WTC11 (cell line): ENCODE results near the gene CACNB4. TPM values are rescaled to one million over a fixed set of nuclear protein-coding genes. Genes with fewer than 3 reads are reported as not detected.

Experiments used
- ATAC-seq: fragments of 200-7000 bp; cut with Tn5 transposase; 2 replicates; pipeline ENCODE4 v1.10.0; 2021; ENCODE audit warnings: mild to moderate bottlenecking, moderate library complexity
- CTCF ChIA-PET: fragments of 300-600 bp; sonication (Branson Sonifier 250); formaldehyde crosslinking; loops from one replicate; lab custom pipeline; 2021; ENCODE audit warnings: antibody characterized with exemption; lab: Charles Lee
- POLR2A ChIA-PET: fragments of 350-600 bp; sonication (Branson Sonifier 250); formaldehyde crosslinking; loops from one replicate; lab custom pipeline; 2021; ENCODE audit warnings: antibody characterized with exemption; lab: Charles Lee
- DNase-seq: peaks from one replicate; pipeline ENCODE4 v3.0.0; 2021; ENCODE audit warnings: low spot score
- H3K27ac Mint-ChIP-seq: 2 replicates; pipeline ENCODE4 v1.8.0; 2021; ENCODE audit warnings: mixed read lengths
- H3K27me3 Mint-ChIP-seq: 2 replicates; pipeline ENCODE4 v1.8.0; 2021; ENCODE audit warnings: low read depth, mild to moderate bottlenecking, moderate library complexity, mixed read lengths
- H3K36me3 Mint-ChIP-seq: 2 replicates; pipeline ENCODE4 v1.8.0; 2021; ENCODE audit warnings: mixed read lengths
- H3K4me1 Mint-ChIP-seq: 2 replicates; pipeline ENCODE4 v1.8.0; 2022; ENCODE audit warnings: mixed read lengths
- H3K4me3 Mint-ChIP-seq: 2 replicates; pipeline ENCODE4 v1.8.0; 2021; ENCODE audit warnings: mild to moderate bottlenecking, moderate library complexity, mixed read lengths
- H3K9me3 Mint-ChIP-seq: 2 replicates; pipeline ENCODE4 v1.8.0; 2021; ENCODE audit warnings: mixed read lengths
- CBFB ChIP-seq: sonication (generic); formaldehyde crosslinking; IDR thresholded peaks from 2 replicates; pipeline ENCODE4 v1.8.1; 2022; ENCODE audit warnings: mild to moderate bottlenecking, low read depth, missing genetic modification reagents
- FOXJ3 ChIP-seq: sonication (generic); formaldehyde crosslinking; IDR thresholded peaks from 2 replicates; pipeline ENCODE4 v1.9.0; 2021; ENCODE audit warnings: missing genetic modification reagents, mild to moderate bottlenecking, borderline replicate concordance
- NFYB ChIP-seq: sonication (generic); formaldehyde crosslinking; conservative IDR thresholded peaks from 2 replicates; pipeline ENCODE4 v1.8.0; 2022; ENCODE audit warnings: low read depth, missing genetic modification reagents
- NR2C2 ChIP-seq: sonication (generic); formaldehyde crosslinking; IDR thresholded peaks from 2 replicates; pipeline ENCODE4 v1.8.0; 2022; ENCODE audit warnings: mild to moderate bottlenecking, missing genetic modification reagents
- NR3C1 ChIP-seq: sonication (generic); formaldehyde crosslinking; conservative IDR thresholded peaks from 2 replicates; pipeline ENCODE4 v1.8.1; 2023; ENCODE audit warnings: low read depth, mild to moderate bottlenecking, missing genetic modification reagents
- SOX15 ChIP-seq: fragments of 250-450 bp; sonication (Bioruptor Pico); IDR thresholded peaks from 2 replicates; pipeline ENCODE4 v1.9.0; 2021; ENCODE audit warnings: mild to moderate bottlenecking
- TP53 ChIP-seq: sonication (generic); formaldehyde crosslinking; IDR thresholded peaks from 2 replicates; pipeline ENCODE4 v1.8.1; 2023; ENCODE audit warnings: mild to moderate bottlenecking, missing genetic modification reagents
- ZNF416 ChIP-seq: fragments of 250-450 bp; sonication (Bioruptor Pico); IDR thresholded peaks from 2 replicates; pipeline ENCODE4 v1.9.0; 2021; ENCODE audit warnings: mild to moderate bottlenecking, inconsistent platforms
- total RNA-seq: library from RNA; stranded (reverse); gene quantifications from 3 replicates; pipeline ENCODE4 v1.2.3, GENCODE V29; 2021
- TF ChIP-seq, protein P1 (sequence below): sonication (generic); formaldehyde crosslinking; IDR thresholded peaks from 2 replicates; pipeline ENCODE4 v1.8.0; 2023; ENCODE audit warnings: missing genetic modification reagents
- TF ChIP-seq, protein P2 (sequence below): fragments of 250-450 bp; sonication (Bioruptor Pico); IDR thresholded peaks from 2 replicates; pipeline ENCODE4 v1.9.0; 2021; ENCODE audit warnings: moderate library complexity, mild to moderate bottlenecking, inconsistent platforms, borderline replicate concordance
- TF ChIP-seq, protein P3 (sequence below): sonication (generic); formaldehyde crosslinking; IDR thresholded peaks from 2 replicates; pipeline ENCODE4 v1.8.0; 2022; ENCODE audit warnings: mild to moderate bottlenecking, missing genetic modification reagents
- TF ChIP-seq, protein P4 (sequence below): sonication (generic); formaldehyde crosslinking; IDR thresholded peaks from 2 replicates; pipeline ENCODE4 v1.8.1; 2022; ENCODE audit warnings: missing genetic modification reagents, borderline replicate concordance
- TF ChIP-seq, protein P5 (sequence below): sonication (generic); formaldehyde crosslinking; IDR thresholded peaks from 2 replicates; pipeline ENCODE4 v1.8.1; 2023; ENCODE audit warnings: mild to moderate bottlenecking, missing genetic modification reagents, borderline replicate concordance
- TF ChIP-seq, protein P6 (sequence below): fragments of 200-600 bp; IDR thresholded peaks from 2 replicates; pipeline ENCODE4 v1.8.0; 2022; ENCODE audit warnings: antibody characterized with exemption
- TF ChIP-seq, protein P7 (sequence below): sonication (generic); formaldehyde crosslinking; IDR thresholded peaks from 2 replicates; pipeline ENCODE4 v1.8.1; 2022; ENCODE audit warnings: low read depth, missing genetic modification reagents, borderline replicate concordance
- TF ChIP-seq, protein P8 (sequence below): sonication (generic); formaldehyde crosslinking; IDR thresholded peaks from 2 replicates; pipeline ENCODE4 v1.8.1; 2022; ENCODE audit warnings: low read depth, mild to moderate bottlenecking, moderate library complexity, missing genetic modification reagents, borderline replicate concordance
- TF ChIP-seq, protein P9 (sequence below): fragments of 250-450 bp; sonication (Bioruptor Pico); IDR thresholded peaks from 2 replicates; pipeline ENCODE4 v1.9.0; 2021; ENCODE audit warnings: mild to moderate bottlenecking, borderline replicate concordance

CACNB4 gene
- total RNA-seq, 1 experiment from 2014 or later: 4.7 TPM

DNA sequence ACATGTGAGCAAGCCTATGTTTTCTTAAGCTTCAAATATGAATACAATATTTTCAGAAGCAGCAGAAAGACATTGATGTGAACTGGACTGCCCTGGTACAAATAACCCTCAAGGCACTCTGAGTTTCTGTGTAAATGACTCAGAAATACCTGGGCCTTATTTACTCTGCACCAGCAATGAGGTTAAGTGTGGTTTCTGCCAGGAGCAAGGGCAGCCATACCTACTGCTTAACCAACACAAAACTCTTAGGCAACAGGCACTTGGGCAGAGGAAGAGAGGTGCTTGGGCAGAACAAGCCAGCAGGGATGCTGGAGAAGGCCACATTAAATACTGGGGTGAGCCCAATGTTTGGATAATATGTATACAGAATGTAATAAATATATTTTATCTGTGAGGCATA lies 241.2 kb downstream of the CACNB4 start:
- Mint-ChIP-seq H3K9me3 (no peaks in the 10 kb centered on the region), H3K27ac (no peak overlapping the region), H3K4me3 (no peak overlapping the region), H3K4me1 (peaks cover 7% of the 10 kb centered on the region; the same call in 1 of the 2 replicates), H3K27me3 (no peaks in the 10 kb centered on the region), H3K36me3 (no peaks in the 10 kb centered on the region)
- CTCF ChIA-PET: no interaction called here
- DNase-seq: no peak
- ATAC-seq: no peak
- POLR2A ChIA-PET: no interaction called here
- no peak for TF ChIP-seq SOX15 (CRISPR knock-in tag)
- no peak for TF ChIP-seq NR3C1 (CRISPR knock-in tag)
- TF ChIP-seq, protein P1, sequence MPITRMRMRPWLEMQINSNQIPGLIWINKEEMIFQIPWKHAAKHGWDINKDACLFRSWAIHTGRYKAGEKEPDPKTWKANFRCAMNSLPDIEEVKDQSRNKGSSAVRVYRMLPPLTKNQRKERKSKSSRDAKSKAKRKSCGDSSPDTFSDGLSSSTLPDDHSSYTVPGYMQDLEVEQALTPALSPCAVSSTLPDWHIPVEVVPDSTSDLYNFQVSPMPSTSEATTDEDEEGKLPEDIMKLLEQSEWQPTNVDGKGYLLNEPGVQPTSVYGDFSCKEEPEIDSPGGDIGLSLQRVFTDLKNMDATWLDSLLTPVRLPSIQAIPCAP: no peak
- TF ChIP-seq, protein P2, sequence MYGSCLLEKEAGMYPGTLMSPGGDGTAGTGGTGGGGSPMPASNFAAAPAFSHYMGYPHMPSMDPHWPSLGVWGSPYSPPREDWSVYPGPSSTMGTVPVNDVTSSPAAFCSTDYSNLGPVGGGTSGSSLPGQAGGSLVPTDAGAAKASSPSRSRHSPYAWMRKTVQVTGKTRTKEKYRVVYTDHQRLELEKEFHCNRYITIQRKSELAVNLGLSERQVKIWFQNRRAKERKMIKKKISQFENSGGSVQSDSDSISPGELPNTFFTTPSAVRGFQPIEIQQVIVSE (CRISPR knock-in tag): no peak
- TF ChIP-seq, protein P3, sequence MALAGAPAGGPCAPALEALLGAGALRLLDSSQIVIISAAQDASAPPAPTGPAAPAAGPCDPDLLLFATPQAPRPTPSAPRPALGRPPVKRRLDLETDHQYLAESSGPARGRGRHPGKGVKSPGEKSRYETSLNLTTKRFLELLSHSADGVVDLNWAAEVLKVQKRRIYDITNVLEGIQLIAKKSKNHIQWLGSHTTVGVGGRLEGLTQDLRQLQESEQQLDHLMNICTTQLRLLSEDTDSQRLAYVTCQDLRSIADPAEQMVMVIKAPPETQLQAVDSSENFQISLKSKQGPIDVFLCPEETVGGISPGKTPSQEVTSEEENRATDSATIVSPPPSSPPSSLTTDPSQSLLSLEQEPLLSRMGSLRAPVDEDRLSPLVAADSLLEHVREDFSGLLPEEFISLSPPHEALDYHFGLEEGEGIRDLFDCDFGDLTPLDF (CRISPR knock-in tag): no peak
- TF ChIP-seq, protein P4, sequence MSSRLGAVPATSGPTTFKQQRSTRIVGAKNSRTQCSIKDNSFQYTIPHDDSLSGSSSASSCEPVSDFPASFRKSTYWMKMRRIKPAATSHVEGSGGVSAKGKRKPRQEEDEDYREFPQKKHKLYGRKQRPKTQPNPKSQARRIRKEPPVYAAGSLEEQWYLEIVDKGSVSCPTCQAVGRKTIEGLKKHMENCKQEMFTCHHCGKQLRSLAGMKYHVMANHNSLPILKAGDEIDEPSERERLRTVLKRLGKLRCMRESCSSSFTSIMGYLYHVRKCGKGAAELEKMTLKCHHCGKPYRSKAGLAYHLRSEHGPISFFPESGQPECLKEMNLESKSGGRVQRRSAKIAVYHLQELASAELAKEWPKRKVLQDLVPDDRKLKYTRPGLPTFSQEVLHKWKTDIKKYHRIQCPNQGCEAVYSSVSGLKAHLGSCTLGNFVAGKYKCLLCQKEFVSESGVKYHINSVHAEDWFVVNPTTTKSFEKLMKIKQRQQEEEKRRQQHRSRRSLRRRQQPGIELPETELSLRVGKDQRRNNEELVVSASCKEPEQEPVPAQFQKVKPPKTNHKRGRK (CRISPR knock-in tag): no peak

DNA sequence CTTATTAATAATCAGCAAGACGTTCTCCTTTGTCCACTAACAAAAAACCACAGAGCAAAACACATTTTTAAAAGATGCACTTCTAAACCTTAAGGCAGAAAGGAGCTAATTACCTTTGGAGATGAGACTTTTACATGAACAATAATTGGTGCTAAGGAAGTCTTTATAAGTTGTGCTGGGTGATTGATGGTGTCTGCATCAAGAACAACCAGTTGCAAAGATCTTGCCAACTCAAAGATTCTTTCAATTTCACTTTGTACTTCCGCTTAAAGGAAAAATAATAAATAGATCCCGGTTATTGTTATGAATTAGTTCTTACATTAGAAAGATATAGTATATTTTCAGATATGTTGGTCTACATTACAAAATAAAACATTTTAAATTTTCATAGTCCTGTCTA lies 243.7 kb downstream of the CACNB4 start:
- CTCF ChIA-PET: no interaction called here
- POLR2A ChIA-PET: no interaction called here
- no peak overlapping the region for H3K4me3 Mint-ChIP-seq
- H3K27me3 Mint-ChIP-seq: no peaks in the 10 kb centered on the region
- ATAC-seq (no peak), DNase-seq (no peak)
- 0 out of 2 replicates have a peak, but pooled peaks cover 5% of the 10 kb centered on the region for H3K4me1 Mint-ChIP-seq
- H3K27ac Mint-ChIP-seq: no peak overlapping the region
- H3K9me3 Mint-ChIP-seq: no peaks in the 10 kb centered on the region
- H3K36me3 Mint-ChIP-seq: no peaks in the 10 kb centered on the region
- TF ChIP-seq FOXJ3 (CRISPR knock-in tag) (no peak), NFYB (CRISPR knock-in tag) (no peak), TP53 (CRISPR knock-in tag) (no peak), NR2C2 (CRISPR knock-in tag) (no peak), ZNF416 (CRISPR knock-in tag) (no peak), CBFB (CRISPR knock-in tag) (no peak)
- TF ChIP-seq, protein P5, sequence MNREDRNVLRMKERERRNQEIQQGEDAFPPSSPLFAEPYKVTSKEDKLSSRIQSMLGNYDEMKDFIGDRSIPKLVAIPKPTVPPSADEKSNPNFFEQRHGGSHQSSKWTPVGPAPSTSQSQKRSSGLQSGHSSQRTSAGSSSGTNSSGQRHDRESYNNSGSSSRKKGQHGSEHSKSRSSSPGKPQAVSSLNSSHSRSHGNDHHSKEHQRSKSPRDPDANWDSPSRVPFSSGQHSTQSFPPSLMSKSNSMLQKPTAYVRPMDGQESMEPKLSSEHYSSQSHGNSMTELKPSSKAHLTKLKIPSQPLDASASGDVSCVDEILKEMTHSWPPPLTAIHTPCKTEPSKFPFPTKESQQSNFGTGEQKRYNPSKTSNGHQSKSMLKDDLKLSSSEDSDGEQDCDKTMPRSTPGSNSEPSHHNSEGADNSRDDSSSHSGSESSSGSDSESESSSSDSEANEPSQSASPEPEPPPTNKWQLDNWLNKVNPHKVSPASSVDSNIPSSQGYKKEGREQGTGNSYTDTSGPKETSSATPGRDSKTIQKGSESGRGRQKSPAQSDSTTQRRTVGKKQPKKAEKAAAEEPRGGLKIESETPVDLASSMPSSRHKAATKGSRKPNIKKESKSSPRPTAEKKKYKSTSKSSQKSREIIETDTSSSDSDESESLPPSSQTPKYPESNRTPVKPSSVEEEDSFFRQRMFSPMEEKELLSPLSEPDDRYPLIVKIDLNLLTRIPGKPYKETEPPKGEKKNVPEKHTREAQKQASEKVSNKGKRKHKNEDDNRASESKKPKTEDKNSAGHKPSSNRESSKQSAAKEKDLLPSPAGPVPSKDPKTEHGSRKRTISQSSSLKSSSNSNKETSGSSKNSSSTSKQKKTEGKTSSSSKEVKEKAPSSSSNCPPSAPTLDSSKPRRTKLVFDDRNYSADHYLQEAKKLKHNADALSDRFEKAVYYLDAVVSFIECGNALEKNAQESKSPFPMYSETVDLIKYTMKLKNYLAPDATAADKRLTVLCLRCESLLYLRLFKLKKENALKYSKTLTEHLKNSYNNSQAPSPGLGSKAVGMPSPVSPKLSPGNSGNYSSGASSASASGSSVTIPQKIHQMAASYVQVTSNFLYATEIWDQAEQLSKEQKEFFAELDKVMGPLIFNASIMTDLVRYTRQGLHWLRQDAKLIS (CRISPR knock-in tag): no peak
- TF ChIP-seq, protein P6, sequence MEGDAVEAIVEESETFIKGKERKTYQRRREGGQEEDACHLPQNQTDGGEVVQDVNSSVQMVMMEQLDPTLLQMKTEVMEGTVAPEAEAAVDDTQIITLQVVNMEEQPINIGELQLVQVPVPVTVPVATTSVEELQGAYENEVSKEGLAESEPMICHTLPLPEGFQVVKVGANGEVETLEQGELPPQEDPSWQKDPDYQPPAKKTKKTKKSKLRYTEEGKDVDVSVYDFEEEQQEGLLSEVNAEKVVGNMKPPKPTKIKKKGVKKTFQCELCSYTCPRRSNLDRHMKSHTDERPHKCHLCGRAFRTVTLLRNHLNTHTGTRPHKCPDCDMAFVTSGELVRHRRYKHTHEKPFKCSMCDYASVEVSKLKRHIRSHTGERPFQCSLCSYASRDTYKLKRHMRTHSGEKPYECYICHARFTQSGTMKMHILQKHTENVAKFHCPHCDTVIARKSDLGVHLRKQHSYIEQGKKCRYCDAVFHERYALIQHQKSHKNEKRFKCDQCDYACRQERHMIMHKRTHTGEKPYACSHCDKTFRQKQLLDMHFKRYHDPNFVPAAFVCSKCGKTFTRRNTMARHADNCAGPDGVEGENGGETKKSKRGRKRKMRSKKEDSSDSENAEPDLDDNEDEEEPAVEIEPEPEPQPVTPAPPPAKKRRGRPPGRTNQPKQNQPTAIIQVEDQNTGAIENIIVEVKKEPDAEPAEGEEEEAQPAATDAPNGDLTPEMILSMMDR: no peak
- TF ChIP-seq, protein P7, sequence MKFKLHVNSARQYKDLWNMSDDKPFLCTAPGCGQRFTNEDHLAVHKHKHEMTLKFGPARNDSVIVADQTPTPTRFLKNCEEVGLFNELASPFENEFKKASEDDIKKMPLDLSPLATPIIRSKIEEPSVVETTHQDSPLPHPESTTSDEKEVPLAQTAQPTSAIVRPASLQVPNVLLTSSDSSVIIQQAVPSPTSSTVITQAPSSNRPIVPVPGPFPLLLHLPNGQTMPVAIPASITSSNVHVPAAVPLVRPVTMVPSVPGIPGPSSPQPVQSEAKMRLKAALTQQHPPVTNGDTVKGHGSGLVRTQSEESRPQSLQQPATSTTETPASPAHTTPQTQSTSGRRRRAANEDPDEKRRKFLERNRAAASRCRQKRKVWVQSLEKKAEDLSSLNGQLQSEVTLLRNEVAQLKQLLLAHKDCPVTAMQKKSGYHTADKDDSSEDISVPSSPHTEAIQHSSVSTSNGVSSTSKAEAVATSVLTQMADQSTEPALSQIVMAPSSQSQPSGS (CRISPR knock-in tag): no peak
- TF ChIP-seq, protein P8, sequence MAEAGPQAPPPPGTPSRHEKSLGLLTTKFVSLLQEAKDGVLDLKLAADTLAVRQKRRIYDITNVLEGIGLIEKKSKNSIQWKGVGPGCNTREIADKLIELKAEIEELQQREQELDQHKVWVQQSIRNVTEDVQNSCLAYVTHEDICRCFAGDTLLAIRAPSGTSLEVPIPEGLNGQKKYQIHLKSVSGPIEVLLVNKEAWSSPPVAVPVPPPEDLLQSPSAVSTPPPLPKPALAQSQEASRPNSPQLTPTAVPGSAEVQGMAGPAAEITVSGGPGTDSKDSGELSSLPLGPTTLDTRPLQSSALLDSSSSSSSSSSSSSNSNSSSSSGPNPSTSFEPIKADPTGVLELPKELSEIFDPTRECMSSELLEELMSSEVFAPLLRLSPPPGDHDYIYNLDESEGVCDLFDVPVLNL (CRISPR knock-in tag): no peak
- TF ChIP-seq, protein P9, sequence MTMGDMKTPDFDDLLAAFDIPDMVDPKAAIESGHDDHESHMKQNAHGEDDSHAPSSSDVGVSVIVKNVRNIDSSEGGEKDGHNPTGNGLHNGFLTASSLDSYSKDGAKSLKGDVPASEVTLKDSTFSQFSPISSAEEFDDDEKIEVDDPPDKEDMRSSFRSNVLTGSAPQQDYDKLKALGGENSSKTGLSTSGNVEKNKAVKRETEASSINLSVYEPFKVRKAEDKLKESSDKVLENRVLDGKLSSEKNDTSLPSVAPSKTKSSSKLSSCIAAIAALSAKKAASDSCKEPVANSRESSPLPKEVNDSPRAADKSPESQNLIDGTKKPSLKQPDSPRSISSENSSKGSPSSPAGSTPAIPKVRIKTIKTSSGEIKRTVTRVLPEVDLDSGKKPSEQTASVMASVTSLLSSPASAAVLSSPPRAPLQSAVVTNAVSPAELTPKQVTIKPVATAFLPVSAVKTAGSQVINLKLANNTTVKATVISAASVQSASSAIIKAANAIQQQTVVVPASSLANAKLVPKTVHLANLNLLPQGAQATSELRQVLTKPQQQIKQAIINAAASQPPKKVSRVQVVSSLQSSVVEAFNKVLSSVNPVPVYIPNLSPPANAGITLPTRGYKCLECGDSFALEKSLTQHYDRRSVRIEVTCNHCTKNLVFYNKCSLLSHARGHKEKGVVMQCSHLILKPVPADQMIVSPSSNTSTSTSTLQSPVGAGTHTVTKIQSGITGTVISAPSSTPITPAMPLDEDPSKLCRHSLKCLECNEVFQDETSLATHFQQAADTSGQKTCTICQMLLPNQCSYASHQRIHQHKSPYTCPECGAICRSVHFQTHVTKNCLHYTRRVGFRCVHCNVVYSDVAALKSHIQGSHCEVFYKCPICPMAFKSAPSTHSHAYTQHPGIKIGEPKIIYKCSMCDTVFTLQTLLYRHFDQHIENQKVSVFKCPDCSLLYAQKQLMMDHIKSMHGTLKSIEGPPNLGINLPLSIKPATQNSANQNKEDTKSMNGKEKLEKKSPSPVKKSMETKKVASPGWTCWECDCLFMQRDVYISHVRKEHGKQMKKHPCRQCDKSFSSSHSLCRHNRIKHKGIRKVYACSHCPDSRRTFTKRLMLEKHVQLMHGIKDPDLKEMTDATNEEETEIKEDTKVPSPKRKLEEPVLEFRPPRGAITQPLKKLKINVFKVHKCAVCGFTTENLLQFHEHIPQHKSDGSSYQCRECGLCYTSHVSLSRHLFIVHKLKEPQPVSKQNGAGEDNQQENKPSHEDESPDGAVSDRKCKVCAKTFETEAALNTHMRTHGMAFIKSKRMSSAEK (CRISPR knock-in tag): no peak
